ENCODE measurements around the gene TCF25. TPM values are rescaled to one million over a fixed set of nuclear protein-coding genes. Genes with fewer than 3 reads are reported as not detected.
"Not testable (repeated sequence)": the region's sequence is repeated elsewhere in the genome, so short reads cannot be mapped to it uniquely, and the experiment has no call there.

TCF25 gene
- polyA plus RNA-seq, 1 donor (not counting 4 experiments of a cell fraction or from before 2014, with no cell fraction given): 103 TPM

- FAIRE-seq: no peak
These were observed 58.6 kb downstream of the TCF25 start for GRCh38 chr16:89931964-89932363.

GRCh38 chr16:89934019-89934418, 60.6 kb downstream of the TCF25 start:
- H3K9ac ChIP-seq (ENCODE audit: control insufficient read depth, extremely low read depth, insufficient read depth, low read length); DNase-seq (ENCODE audit: low read depth, low spot score); H3K27me3 ChIP-seq (ENCODE audit: control insufficient read depth, extremely low read depth, insufficient read depth, low read length); H3K27ac ChIP-seq (ENCODE audit: control insufficient read depth, insufficient read depth, low read length); H3K4me3 ChIP-seq (ENCODE audit: control insufficient read depth in 2 of 3, extremely low read depth in 1 of 3, insufficient read depth in 2 of 3, low read depth in 1 of 3, low read length in 3 of 3); H3K4me2 ChIP-seq (ENCODE audit: control insufficient read depth, extremely low read depth, insufficient read depth, low read depth, low read length); H3K79me2 ChIP-seq (ENCODE audit: control insufficient read depth, insufficient read depth, low read length); H3K9me3 ChIP-seq (ENCODE audit: control insufficient read depth, low read depth, low read length); FAIRE-seq; H3K4me1 ChIP-seq (ENCODE audit: control insufficient read depth, extremely low read depth, insufficient read depth, low read length); H4K20me1 ChIP-seq (ENCODE audit: control insufficient read depth, extremely low read depth, insufficient read depth, low read length); H2AFZ ChIP-seq (ENCODE audit: control insufficient read depth, low read length); dilution Hi-C loops (cut with MboI; ENCODE audit: extremely low pct_ligation_motif_present, low sequenced_read_pairs); H3K9me1 ChIP-seq (ENCODE audit: control insufficient read depth, extremely low read depth, insufficient read depth, low read length): not testable (repeated sequence)
- peaks cover 9 to 12% of the 10 kb centered on the region in 2 experiments for H3K36me3 ChIP-seq (ENCODE audit: control insufficient read depth in 2 of 2, extremely low read depth in 1 of 2, insufficient read depth in 2 of 2, low read length in 2 of 2)

More at GRCh38 chr16:89931964-89932363, 58.6 kb downstream of the TCF25 start:
- peaks cover 5% of the 10 kb centered on the region for H4K20me1 ChIP-seq (ENCODE audit: control insufficient read depth, extremely low read depth, insufficient read depth, low read length)
- H3K9me3 ChIP-seq (ENCODE audit: control insufficient read depth, low read depth, low read length): no peaks in the 10 kb centered on the region
- H2AFZ ChIP-seq (ENCODE audit: control insufficient read depth, low read length): no peak overlapping the region
- H3K27ac ChIP-seq (ENCODE audit: control insufficient read depth, insufficient read depth, low read length): no peak overlapping the region
- H3K9me1 ChIP-seq (ENCODE audit: control insufficient read depth, extremely low read depth, insufficient read depth, low read length): no peaks in the 10 kb centered on the region
- no peak overlapping the region for H3K4me3 ChIP-seq (ENCODE audit: control insufficient read depth in 2 of 3, extremely low read depth in 1 of 3, insufficient read depth in 2 of 3, low read depth in 1 of 3, low read length in 3 of 3)
- no peaks in the 10 kb centered on the region for H3K79me2 ChIP-seq (ENCODE audit: control insufficient read depth, insufficient read depth, low read length)
- no peak for DNase-seq (ENCODE audit: low read depth, low spot score)
- H3K4me2 ChIP-seq (ENCODE audit: control insufficient read depth, extremely low read depth, insufficient read depth, low read depth, low read length): no peak overlapping the region
- TF ChIP-seq EZH2 (IDR thresholded peaks at IDR 0.05; ENCODE audit: low read length) (no peak), CTCF (optimal IDR thresholded peaks at IDR 0.05 in 1 of 3, IDR thresholded peaks at IDR 0.05 in 1 of 3, conservative IDR thresholded peaks at IDR 0.05 in 1 of 3; ENCODE audit: extremely low read depth in 1 of 3, insufficient read depth in 2 of 3, low read length in 3 of 3) (no peak)
- H3K9ac ChIP-seq (ENCODE audit: control insufficient read depth, extremely low read depth, insufficient read depth, low read length): no peak overlapping the region
- H3K4me1 ChIP-seq (ENCODE audit: control insufficient read depth, extremely low read depth, insufficient read depth, low read length): no peaks in the 10 kb centered on the region
- dilution Hi-C loops (cut with MboI; ENCODE audit: extremely low pct_ligation_motif_present, low sequenced_read_pairs): no loop called here
- H3K36me3 ChIP-seq (ENCODE audit: control insufficient read depth in 2 of 2, extremely low read depth in 1 of 2, insufficient read depth in 2 of 2, low read length in 2 of 2): peaks cover 9 to 12% of the 10 kb centered on the region in 2 experiments
- no peaks in the 10 kb centered on the region for H3K27me3 ChIP-seq (ENCODE audit: control insufficient read depth, extremely low read depth, insufficient read depth, low read length)
